Measurements from ENCODE around the gene IQSEC2.

DNA sequence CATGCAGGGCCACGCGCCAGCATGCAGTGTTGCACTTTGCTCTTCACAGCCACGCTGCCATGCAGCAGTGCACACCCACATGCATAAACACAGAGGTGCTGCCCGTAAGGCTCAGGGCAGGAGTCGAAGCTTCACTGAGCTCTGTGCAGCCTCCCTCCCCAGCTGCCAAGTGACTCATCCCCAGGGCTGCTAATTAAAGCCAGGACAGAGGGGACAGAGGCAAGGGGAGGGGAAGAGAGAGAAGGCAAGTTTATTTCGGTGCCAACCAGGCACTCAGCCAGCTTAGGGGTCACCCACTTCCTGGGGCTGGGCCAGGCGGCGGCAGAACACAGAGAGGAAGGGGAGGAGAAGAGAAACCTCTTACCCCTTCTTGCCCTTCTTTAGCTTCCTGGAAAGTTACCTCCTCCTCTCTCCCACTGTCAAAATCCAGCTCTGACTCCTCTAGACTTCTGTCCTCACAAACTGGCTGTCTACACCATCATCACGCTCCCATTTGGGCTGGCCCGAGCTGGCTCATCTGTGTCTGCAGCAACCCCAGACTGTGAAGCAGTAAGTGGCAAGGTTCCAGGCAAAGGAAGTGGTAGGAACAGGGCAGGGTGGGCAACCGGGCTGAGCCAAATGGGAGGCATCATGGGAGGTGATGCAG, 6.2 kb upstream of the IQSEC2 start:
- TF ChIP-seq, protein P1, sequence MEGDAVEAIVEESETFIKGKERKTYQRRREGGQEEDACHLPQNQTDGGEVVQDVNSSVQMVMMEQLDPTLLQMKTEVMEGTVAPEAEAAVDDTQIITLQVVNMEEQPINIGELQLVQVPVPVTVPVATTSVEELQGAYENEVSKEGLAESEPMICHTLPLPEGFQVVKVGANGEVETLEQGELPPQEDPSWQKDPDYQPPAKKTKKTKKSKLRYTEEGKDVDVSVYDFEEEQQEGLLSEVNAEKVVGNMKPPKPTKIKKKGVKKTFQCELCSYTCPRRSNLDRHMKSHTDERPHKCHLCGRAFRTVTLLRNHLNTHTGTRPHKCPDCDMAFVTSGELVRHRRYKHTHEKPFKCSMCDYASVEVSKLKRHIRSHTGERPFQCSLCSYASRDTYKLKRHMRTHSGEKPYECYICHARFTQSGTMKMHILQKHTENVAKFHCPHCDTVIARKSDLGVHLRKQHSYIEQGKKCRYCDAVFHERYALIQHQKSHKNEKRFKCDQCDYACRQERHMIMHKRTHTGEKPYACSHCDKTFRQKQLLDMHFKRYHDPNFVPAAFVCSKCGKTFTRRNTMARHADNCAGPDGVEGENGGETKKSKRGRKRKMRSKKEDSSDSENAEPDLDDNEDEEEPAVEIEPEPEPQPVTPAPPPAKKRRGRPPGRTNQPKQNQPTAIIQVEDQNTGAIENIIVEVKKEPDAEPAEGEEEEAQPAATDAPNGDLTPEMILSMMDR (tag by site-specific recombination; IDR thresholded peaks at IDR 0.05): no peak
- TF ChIP-seq ZNF777 (tag by site-specific recombination; IDR thresholded peaks at IDR 0.05; ENCODE audit: borderline replicate concordance) (no peak), ZNF324 (tag by site-specific recombination; IDR thresholded peaks at IDR 0.05) (no peak), ZNF585B (tag by site-specific recombination; IDR thresholded peaks at IDR 0.05) (no peak), YY1 (tag by site-specific recombination; IDR thresholded peaks at IDR 0.05) (no peak), ZNF214 (tag by site-specific recombination; IDR thresholded peaks at IDR 0.05; ENCODE audit: borderline replicate concordance) (no peak), ZNF169 (tag by site-specific recombination; IDR thresholded peaks at IDR 0.05) (no peak), ZNF223 (tag by site-specific recombination; IDR thresholded peaks at IDR 0.05) (no peak)
- TF ChIP-seq, protein P2, sequence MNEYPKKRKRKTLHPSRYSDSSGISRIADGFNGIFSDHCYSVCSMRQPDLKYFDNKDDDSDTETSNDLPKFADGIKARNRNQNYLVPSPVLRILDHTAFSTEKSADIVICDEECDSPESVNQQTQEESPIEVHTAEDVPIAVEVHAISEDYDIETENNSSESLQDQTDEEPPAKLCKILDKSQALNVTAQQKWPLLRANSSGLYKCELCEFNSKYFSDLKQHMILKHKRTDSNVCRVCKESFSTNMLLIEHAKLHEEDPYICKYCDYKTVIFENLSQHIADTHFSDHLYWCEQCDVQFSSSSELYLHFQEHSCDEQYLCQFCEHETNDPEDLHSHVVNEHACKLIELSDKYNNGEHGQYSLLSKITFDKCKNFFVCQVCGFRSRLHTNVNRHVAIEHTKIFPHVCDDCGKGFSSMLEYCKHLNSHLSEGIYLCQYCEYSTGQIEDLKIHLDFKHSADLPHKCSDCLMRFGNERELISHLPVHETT (tag by site-specific recombination; IDR thresholded peaks at IDR 0.05): no peak
- TF ChIP-seq, protein P3, sequence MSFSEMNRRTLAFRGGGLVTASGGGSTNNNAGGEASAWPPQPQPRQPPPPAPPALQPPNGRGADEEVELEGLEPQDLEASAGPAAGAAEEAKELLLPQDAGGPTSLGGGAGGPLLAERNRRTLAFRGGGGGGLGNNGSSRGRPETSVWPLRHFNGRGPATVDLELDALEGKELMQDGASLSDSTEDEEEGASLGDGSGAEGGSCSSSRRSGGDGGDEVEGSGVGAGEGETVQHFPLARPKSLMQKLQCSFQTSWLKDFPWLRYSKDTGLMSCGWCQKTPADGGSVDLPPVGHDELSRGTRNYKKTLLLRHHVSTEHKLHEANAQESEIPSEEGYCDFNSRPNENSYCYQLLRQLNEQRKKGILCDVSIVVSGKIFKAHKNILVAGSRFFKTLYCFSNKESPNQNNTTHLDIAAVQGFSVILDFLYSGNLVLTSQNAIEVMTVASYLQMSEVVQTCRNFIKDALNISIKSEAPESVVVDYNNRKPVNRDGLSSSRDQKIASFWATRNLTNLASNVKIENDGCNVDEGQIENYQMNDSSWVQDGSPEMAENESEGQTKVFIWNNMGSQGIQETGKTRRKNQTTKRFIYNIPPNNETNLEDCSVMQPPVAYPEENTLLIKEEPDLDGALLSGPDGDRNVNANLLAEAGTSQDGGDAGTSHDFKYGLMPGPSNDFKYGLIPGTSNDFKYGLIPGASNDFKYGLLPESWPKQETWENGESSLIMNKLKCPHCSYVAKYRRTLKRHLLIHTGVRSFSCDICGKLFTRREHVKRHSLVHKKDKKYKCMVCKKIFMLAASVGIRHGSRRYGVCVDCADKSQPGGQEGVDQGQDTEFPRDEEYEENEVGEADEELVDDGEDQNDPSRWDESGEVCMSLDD (tag by site-specific recombination; IDR thresholded peaks at IDR 0.05): no peak
- TF ChIP-seq, protein P4, sequence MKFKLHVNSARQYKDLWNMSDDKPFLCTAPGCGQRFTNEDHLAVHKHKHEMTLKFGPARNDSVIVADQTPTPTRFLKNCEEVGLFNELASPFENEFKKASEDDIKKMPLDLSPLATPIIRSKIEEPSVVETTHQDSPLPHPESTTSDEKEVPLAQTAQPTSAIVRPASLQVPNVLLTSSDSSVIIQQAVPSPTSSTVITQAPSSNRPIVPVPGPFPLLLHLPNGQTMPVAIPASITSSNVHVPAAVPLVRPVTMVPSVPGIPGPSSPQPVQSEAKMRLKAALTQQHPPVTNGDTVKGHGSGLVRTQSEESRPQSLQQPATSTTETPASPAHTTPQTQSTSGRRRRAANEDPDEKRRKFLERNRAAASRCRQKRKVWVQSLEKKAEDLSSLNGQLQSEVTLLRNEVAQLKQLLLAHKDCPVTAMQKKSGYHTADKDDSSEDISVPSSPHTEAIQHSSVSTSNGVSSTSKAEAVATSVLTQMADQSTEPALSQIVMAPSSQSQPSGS (tag by site-specific recombination; IDR thresholded peaks at IDR 0.05; ENCODE audit: low read depth): no peak
